Activated naive CD8-positive, alpha-beta T cell (primary cell): ENCODE data around the gene M1AP.
"Not testable (repeated sequence)": the region's sequence is repeated elsewhere in the genome, so short reads cannot be mapped to it uniquely, and the experiment has no call there.

Source experiments
- H3K27ac Mint-ChIP-seq: one replicate; pipeline ENCODE4 v1.8.0; 2021; ENCODE audit warnings: mixed read lengths
- H3K27me3 Mint-ChIP-seq: one replicate; pipeline ENCODE4 v1.8.0; 2021; ENCODE audit warnings: mixed read lengths
- H3K36me3 Mint-ChIP-seq: one replicate; pipeline ENCODE4 v1.8.0; 2021; ENCODE audit warnings: mixed read lengths
- H3K4me1 Mint-ChIP-seq: one replicate; pipeline ENCODE4 v1.8.0; 2021; ENCODE audit warnings: low read depth, mixed read lengths
- H3K4me3 Mint-ChIP-seq: one replicate; pipeline ENCODE4 v1.8.0; 2021; ENCODE audit warnings: mild to moderate bottlenecking, mixed read lengths
- H3K9me3 Mint-ChIP-seq: one replicate; pipeline ENCODE4 v1.8.0; 2021; ENCODE audit warnings: low read depth, mixed read lengths

M1AP gene

DNA sequence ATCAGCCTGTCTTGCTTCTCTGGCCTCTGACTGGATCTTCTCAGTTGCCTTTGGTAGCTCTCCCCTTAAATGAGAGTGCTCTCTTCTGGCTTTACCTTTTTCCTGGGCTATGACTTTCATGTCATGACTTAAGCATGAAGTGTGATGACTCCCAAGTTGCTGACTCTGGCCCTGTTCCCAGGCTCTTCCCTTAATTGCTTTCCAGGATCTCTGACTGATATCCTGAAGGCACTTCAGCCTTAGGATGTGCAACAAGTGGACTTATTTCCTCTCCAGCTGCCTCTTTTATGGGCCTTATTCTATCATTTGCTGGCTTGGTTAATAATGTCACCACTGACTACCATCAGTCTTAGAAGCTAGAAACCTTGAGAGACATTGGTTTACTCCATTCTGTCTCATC lies 23.3 kb upstream of the M1AP start:
- Mint-ChIP-seq H3K4me1 (no peaks in the 10 kb centered on the region), H3K36me3 (peaks cover 23% of the 10 kb centered on the region)

DNA sequence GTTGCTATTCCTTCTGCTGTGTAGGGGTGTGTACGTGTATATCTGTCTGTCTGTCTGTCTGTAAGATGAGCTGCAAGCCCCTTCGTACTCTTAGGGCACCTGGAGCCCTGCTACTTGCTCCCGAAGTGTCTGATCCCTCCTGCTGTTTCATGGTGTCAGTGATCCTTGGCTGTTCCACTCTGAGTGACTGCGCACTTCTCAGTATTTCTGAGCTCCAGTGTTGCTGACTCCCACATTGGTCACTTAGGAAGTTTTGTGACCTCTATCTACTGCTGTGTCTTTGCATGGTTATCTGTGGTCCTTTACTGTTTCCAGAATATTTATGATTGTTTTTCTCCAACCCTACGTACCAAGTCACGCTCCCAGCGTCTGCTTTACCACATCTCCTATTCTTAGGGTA lies 22.1 kb upstream of the M1AP start:
- no peak overlapping the region for H3K27ac Mint-ChIP-seq
- no peaks in the 10 kb centered on the region for H3K27me3 Mint-ChIP-seq
- H3K36me3 Mint-ChIP-seq, result peaks cover 16% of the 10 kb centered on the region

More for the DNA sequence above, 23.3 kb upstream of the M1AP start:
- Mint-ChIP-seq H3K27me3 (no peaks in the 10 kb centered on the region), H3K27ac (no peak overlapping the region), H3K9me3 (no peaks in the 10 kb centered on the region), H3K4me3 (no peak overlapping the region)

DNA sequence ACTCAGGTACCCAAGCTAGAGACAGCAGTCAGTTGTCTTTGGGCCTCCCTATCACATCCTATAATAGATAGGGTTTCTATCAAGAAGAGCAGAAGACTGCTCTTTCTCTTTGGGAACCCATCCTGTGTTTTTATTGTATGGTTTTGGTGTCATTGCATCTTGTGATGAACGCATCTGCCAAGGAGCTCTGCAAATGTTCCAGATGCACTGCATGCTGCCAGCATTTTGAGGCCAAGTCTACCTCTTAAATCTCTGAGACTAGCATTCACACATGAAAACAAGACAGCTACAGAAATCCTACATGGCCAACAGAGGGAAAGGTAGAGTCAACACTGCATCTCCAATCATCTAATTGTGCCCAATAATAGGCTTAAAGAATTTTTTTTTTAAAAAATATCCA lies 20.0 kb upstream of the M1AP start:
- no peaks in the 10 kb centered on the region for H3K9me3 Mint-ChIP-seq
- no peaks in the 10 kb centered on the region for H3K27me3 Mint-ChIP-seq
- H3K4me3 Mint-ChIP-seq, result no peak overlapping the region
- no peaks in the 10 kb centered on the region for H3K4me1 Mint-ChIP-seq
- peaks cover 11% of the 10 kb centered on the region for H3K36me3 Mint-ChIP-seq
- H3K27ac Mint-ChIP-seq, result no peak overlapping the region

More for the DNA sequence above, 22.1 kb upstream of the M1AP start:
- Mint-ChIP-seq H3K9me3 (no peaks in the 10 kb centered on the region), H3K4me1 (no peaks in the 10 kb centered on the region), H3K4me3 (no peak overlapping the region)

DNA sequence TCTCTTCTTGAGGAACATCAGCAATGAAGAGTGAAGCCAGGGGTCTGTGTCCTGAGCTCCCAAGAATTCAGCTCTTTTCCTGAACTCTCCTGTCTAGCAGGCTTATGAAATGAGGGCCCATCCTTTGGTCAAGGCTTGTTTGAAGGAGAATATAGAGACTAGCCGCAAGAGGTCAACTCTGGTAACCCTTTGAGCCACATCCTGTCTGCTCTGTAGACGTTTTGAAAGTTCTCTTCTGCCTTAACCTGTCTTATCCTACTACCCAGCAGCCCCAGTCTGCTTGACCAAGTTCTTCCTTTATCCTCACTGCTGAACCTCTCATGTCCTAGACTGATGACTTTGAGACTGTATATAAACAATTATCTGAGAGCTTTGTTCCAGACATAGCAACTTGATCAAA lies 11.3 kb upstream of the M1AP start:
- H3K4me3 Mint-ChIP-seq, result no peak overlapping the region
- no peaks in the 10 kb centered on the region for H3K9me3 Mint-ChIP-seq
- H3K27me3 Mint-ChIP-seq, result no peaks in the 10 kb centered on the region
- H3K4me1 Mint-ChIP-seq, result peaks cover 12% of the 10 kb centered on the region
- no peak overlapping the region for H3K27ac Mint-ChIP-seq
- peaks cover 3% of the 10 kb centered on the region for H3K36me3 Mint-ChIP-seq

DNA sequence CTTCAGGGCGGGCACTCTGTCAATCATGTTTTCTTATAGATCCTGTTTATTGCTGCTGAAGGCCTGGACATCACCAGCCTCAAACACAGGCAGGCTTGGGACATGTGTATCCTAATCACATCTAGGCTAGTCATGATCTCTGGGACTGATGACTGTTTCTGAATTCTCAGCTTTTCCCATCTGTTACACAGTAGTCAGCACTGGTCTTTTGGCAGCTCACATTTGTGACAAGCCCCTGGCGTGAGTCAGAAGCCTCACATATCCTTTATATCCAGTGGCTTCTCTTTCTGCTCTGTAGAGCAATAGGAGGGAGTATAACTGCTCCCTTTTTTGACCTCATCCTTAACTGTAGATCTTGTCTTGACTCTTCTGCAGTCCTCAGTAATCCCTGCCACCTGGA lies 10.4 kb upstream of the M1AP start:
- no peak overlapping the region for H3K4me3 Mint-ChIP-seq
- H3K4me1 Mint-ChIP-seq, result peaks cover 14% of the 10 kb centered on the region
- H3K27me3 Mint-ChIP-seq, result no peaks in the 10 kb centered on the region
- H3K36me3 Mint-ChIP-seq, result peaks cover 3% of the 10 kb centered on the region
- no peaks in the 10 kb centered on the region for H3K9me3 Mint-ChIP-seq
- H3K27ac Mint-ChIP-seq, result no peak overlapping the region

DNA sequence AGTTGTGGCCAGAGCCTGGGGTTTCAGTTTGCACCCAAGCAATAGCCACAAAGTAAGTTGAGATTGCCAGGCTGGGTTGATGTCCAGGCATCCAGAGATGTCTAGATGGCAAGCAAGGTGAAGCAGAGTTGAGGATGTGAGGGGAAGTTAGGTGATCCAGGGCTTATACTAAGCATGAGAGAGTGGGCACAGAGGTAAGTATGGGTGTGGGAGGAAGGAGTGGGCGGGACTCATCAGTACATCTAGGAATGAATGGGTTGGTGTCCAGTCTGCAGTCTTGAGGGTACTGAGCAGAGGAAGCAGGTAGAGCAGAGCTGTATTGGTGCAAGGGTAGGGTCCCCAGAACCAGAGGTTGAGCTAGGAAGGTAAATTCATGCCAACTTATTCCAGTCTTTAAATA lies 7.4 kb upstream of the M1AP start:
- Mint-ChIP-seq H3K4me3 (peak overlapping the region; percentile 84), H3K4me1 (peaks cover 20% of the 10 kb centered on the region), H3K27ac (no peak overlapping the region), H3K9me3 (no peaks in the 10 kb centered on the region), H3K27me3 (no peaks in the 10 kb centered on the region), H3K36me3 (no peaks in the 10 kb centered on the region)

DNA sequence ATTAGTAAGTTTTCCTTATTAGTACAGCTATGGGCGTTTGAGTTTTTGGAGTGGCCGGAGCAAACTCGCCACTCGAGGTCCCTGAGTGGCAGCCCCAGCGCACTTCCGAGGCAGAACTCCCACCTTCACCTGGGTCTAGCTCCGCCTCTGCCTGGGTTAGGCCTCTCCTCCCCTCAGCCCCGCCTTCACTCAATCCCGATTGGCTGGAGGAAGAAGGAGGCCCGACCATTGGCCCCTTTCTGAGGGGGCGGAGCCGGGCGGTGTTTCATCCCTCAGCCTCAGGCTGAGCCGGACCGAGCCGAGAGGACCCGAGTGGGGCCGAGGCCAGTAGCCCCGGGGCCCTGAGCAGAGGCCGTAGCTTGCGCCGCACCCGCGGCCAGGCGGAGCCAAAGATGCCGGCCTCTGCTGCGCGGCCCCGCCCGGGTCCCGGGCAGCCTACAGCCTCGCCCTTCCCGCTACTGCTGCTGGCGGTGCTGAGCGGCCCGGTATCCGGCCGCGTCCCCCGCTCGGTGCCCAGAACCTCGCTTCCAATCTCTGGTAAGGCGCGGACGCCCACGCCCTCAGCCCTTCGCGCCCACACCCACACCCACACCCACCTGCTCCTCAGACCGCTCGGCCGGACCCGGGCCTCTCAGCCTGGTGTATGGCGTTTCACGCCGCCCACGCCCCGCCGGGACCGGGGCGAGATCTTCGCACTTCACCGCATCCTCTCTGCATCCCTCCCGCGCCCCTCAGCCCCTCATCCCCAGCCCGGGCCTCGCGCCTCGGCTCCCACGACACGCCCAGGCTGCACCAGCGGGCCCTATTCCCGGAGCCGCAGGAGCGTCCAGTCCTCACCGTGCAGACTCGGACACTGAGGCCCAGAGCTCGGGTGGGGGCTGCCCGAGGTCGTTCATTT lies 6.1 kb upstream of the M1AP start, which contains the start of gene SEMA4F:
SEMA4F (plus strand) TSS at position 263 of the 898 bp plus-strand sequence; CDS start at position 393, 130 bp downstream.
- no peaks in the 10 kb centered on the region for H3K36me3 Mint-ChIP-seq
- H3K4me3 Mint-ChIP-seq, result peak within 1 kb of the TSS; percentile 84
- H3K27me3 Mint-ChIP-seq, result peaks cover 3% of the 10 kb centered on the region
- H3K4me1 Mint-ChIP-seq, result peaks cover 20% of the 10 kb centered on the region
- peak within 1 kb of the TSS; percentile 16 for H3K27ac Mint-ChIP-seq
- no peaks in the 10 kb centered on the region for H3K9me3 Mint-ChIP-seq

DNA sequence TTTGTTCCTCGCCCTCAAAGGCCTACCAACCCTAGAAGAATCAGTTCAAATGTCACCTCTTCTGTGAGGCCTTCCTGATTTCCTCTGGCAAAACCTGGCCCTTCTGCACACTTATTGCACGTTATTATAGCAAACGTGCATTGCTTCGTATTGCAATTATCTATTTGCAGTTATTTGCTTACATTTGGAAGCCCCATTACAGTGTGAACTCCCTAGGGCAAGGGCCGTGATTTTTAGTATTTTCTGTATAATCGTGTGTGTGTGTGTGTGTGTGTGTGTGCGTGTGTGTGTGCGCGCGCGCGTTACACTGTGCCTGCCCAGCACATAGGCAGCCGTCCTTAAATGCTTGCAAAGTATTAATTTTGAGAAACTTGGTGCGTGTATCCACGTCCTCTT lies 5.5 kb upstream of the M1AP start:
- peaks cover 2% of the 10 kb centered on the region for H3K36me3 Mint-ChIP-seq
- H3K27ac Mint-ChIP-seq, result no peak overlapping the region
- H3K4me3 Mint-ChIP-seq, result peak overlapping the region; percentile 84
- H3K27me3 Mint-ChIP-seq, result peaks cover 9% of the 10 kb centered on the region
- H3K9me3 Mint-ChIP-seq, result no peaks in the 10 kb centered on the region
- peaks cover 20% of the 10 kb centered on the region for H3K4me1 Mint-ChIP-seq

DNA sequence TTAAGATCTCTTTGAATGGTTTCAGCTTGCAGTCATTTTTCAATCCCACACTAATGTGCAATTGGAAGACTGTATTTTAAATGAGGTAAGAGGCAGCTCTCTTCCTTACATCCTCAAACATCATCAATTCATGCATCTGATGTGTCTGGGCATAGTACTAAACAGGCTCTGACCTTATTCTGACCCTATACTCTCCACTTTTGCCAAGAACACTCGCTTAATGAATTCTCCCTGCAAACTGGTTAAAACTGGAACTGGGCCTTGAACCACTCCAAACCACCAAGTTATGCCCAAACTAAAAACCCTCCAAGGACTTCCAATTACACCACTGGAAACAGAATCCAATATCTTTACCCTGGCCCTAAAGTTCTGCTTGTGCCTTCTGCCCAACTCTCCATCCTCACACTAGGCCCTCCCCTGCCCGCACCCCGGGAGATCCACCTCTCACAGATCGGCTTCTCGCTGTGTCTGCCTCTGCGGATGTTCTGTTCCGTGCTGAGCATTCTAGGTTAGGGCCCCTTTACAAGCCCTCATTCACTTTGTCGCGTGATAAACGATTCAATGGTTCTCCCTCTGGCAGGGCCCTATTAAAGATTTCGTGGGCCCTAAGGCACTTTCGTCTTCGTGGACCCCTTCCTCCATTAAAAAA lies 1.2 kb downstream of the M1AP start:
- peaks cover 2% of the 10 kb centered on the region for H3K4me1 Mint-ChIP-seq
- no peak overlapping the region for H3K4me3 Mint-ChIP-seq
- H3K36me3 Mint-ChIP-seq, result peaks cover 10% of the 10 kb centered on the region
- no peaks in the 10 kb centered on the region for H3K9me3 Mint-ChIP-seq
- H3K27ac Mint-ChIP-seq, result no peak overlapping the region
- H3K27me3 Mint-ChIP-seq, result peaks cover 19% of the 10 kb centered on the region

DNA sequence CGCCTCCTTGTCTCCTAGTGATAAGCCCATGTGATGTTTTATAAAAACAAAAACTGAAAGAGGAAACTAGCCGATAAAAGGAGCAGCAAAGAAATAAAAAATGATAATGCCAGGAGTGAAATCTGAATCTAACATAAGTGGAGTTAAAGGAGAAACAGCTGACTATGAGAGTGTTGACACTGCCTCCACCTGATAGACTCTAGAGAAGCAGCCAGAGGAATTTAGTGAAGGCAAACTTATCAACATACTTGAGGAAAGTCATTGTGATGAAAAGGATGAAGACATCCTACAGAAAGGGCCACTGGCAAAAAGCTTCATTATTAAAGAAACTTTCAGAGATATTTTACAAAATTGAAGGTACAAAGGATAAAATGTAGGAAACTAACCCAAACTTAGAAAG lies 1.9 kb downstream of the M1AP start:
- H3K27me3 Mint-ChIP-seq, result peaks cover 19% of the 10 kb centered on the region
- H3K9me3 Mint-ChIP-seq, result no peaks in the 10 kb centered on the region
- H3K27ac Mint-ChIP-seq, result no peak overlapping the region
- H3K4me1 Mint-ChIP-seq, result peaks cover 2% of the 10 kb centered on the region
- H3K36me3 Mint-ChIP-seq, result peaks cover 10% of the 10 kb centered on the region
- H3K4me3 Mint-ChIP-seq, result no peak overlapping the region

DNA sequence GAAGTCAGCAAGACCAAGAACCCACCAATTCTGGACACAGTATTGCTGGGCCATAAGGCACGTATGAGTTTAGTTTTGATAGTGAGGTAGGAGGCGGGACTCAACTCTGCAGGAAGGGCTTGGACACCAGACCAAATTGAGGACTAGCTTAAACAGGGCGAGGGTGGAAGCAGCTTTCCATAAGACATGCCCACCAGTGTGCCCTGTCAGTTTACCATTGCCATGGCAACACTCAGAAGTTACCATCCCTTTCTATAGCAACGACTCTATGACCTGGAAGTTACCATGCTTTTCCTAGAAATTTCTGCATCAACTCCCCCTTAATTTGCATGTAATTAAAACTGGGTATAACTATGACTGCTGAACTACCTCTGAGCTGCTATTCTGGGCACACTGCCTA lies 2.8 kb downstream of the M1AP start:
- Mint-ChIP-seq H3K4me1 (peaks cover 2% of the 10 kb centered on the region), H3K4me3 (no peak overlapping the region), H3K9me3 (no peaks in the 10 kb centered on the region), H3K27ac (no peak overlapping the region), H3K36me3 (peaks cover 10% of the 10 kb centered on the region), H3K27me3 (peaks cover 25% of the 10 kb centered on the region)

DNA sequence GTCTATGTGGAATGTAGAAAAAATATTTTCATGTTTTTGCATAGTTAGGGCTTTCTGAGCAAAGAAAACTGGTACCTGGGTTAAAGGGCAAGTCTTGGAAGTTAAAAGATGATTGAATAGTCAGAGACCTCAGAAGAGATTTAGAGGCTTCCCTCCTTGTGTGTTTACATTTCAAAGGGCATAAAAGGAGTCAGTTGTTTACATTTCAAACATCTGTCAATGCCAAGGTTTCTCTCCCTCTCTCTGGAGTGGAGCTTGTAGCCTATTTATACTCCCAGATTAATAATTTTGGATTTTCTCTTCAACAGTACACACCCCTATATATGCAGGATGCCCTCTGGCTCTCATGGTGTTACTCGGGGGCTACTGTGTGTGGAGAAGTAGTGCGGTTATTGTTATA lies 8.6 kb downstream of the M1AP start:
- no peak overlapping the region for H3K27ac Mint-ChIP-seq
- peaks cover 2% of the 10 kb centered on the region for H3K36me3 Mint-ChIP-seq
- H3K4me3 Mint-ChIP-seq, result no peak overlapping the region
- H3K4me1 Mint-ChIP-seq, result no peaks in the 10 kb centered on the region
- no peaks in the 10 kb centered on the region for H3K9me3 Mint-ChIP-seq
- peaks cover 13% of the 10 kb centered on the region for H3K27me3 Mint-ChIP-seq

DNA sequence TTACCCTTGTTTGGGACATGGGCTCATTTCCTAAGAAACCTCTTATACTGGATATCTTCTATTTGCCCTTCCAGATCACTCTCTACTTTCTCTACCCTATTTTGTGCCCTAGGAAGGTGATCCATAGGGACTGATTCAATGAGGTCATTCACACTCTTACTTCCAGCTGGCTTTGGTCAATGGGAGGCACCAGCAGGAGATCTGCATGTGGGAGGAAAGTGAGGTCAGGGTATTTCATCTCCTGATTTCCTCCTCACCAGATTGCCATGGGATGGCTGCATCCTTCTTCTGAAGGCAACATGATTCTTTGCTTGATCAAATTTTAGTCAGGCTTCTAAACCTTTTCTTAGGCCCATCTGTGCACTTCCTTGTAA lies 15.2 kb downstream of the M1AP start:
- no peaks in the 10 kb centered on the region for H3K36me3 Mint-ChIP-seq
- no peak overlapping the region for H3K4me3 Mint-ChIP-seq
- H3K27me3 Mint-ChIP-seq, result no peaks in the 10 kb centered on the region
- no peaks in the 10 kb centered on the region for H3K4me1 Mint-ChIP-seq
- H3K27ac Mint-ChIP-seq, result no peak overlapping the region
- no peaks in the 10 kb centered on the region for H3K9me3 Mint-ChIP-seq

DNA sequence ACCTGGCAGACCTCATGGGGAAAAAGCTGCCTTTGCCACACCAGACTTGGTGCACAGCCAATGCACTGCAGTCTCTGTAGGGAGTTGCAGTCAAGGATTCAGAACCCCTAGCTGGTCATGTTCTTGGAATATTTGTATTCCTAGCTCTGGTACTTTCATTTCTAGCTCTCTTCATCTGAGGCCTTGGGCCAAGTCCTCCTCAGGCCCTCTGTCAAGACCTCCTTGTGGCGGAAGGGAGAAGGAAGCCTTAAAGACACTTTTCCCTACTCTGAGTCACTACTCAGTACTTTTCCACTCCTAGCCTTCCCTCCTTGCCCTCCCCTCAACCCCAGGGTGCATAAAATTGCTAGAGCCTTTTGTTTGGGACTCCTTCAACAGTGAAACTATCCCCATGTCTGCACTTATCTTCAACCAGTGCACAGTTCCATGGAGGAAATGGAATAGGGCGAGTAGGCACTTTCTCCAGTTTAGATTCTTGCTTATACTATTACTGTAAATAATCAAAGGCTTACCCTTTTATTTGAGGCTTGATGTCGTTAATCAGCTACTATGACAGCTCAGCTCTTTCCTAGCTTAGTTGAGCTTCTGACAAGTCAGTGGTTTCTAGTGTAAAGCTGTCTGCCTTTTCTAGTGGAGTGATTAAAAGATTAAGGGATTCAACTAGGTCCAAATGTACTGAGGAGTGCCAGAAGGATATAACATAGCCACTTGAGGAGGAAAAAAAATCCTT lies 15.8 kb downstream of the M1AP start:
- H3K27ac Mint-ChIP-seq, result no peak overlapping the region
- no peak overlapping the region for H3K4me3 Mint-ChIP-seq
- no peaks in the 10 kb centered on the region for H3K9me3 Mint-ChIP-seq
- no peaks in the 10 kb centered on the region for H3K36me3 Mint-ChIP-seq
- no peaks in the 10 kb centered on the region for H3K27me3 Mint-ChIP-seq
- no peaks in the 10 kb centered on the region for H3K4me1 Mint-ChIP-seq

DNA sequence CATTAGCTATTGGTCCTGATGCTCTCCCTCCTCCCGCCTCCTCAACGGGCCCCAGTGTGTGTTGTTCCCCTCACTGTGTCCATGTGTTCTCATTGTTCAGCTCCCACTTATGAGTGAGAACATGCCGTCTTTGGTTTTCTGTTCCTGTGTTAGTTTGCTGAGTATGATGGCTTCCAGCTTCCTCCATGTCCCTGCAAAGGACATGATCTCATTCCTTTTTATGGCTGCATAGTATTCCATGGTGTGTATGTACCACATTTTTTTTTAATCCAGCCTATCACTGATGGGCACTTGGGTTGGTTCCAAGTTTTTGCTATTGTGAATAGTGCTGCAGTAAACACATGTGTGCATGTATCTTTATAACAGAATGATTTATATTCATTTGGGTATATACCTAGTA lies 17.7 kb downstream of the M1AP start:
- H3K9me3 Mint-ChIP-seq, H3K4me1 Mint-ChIP-seq, H3K27me3 Mint-ChIP-seq, H3K4me3 Mint-ChIP-seq, H3K27ac Mint-ChIP-seq, H3K36me3 Mint-ChIP-seq: not testable (repeated sequence)
